GM12878 (cell line): ENCODE measurements around the gene BSND. TPM values are rescaled to one million over a fixed set of nuclear protein-coding genes. Genes with fewer than 3 reads are reported as not detected.

Experiments
- ATAC-seq: fragments of 200-7000 bp; cut with Tn5 transposase; 3 replicates; pipeline ENCODE4 v1.9.1; 2020; ENCODE audit warnings: mild to moderate bottlenecking, moderate library complexity
- BruUV-seq: library from RNA; stranded (reverse); fragments of 400-500 nt; replicated peaks from 2 replicates; lab custom pipeline; 2021; lab: Mats Ljungman, UMichigan
- CTCF ChIA-PET: fragments of 300-600 bp; sonication (Branson Sonifier 250); formaldehyde crosslinking; extraction: SDS; loops from one replicate; lab custom pipeline; 2021; ENCODE audit warnings: inconsistent platforms; lab: Yijun Ruan, JAX
- POLR2A ChIA-PET: fragments of 350-600 bp; formaldehyde crosslinking; extraction: SDS; loops from one replicate; lab custom pipeline; 2021; ENCODE audit warnings: inconsistent platforms; lab: Charles Lee
- RAD21 ChIA-PET: fragments of 300-600 bp; sonication (Branson Sonifier 250); formaldehyde crosslinking; loops from one replicate; lab custom pipeline; 2023; ENCODE audit warnings: antibody characterized with exemption; ENCODE audit not compliant: unreplicated experiment; lab: Charles Lee
- SMC1A ChIA-PET: fragments of 300-600 bp; sonication (Branson Sonifier 250); formaldehyde crosslinking; loops from one replicate; lab custom pipeline; 2023; ENCODE audit not compliant: unreplicated experiment, uncharacterized antibody; lab: Charles Lee
- DNase-seq: peaks from one replicate; pipeline ENCODE4 v3.0.0-alpha.2; 2011; ENCODE audit warnings: low read depth, low spot score
- FAIRE-seq: peaks from 3 replicates; lab custom pipeline; 2011; peaks lifted over from hg19 to GRCh38; lab: Jason Lieb, UNC
- H2AFZ ChIP-seq: 2 replicates; pipeline ENCODE4 v1.6.0; 2011; ENCODE audit warnings: low read depth, low read length, control low read depth; ENCODE audit not compliant: control insufficient read depth
- H3K27ac ChIP-seq: 2 replicates; pipeline ENCODE4 v1.5.1; 2011; ENCODE audit warnings: control low read depth; ENCODE audit not compliant: control insufficient read depth, insufficient read depth
- H3K27me3 ChIP-seq, 2 experiments: replicated peaks in 1 of 2; 2 replicates each; pipeline versions ENCODE4 v1.6.0 to v1.6.1; 2011; ENCODE audit warnings: low read length in 1 of 2; ENCODE audit not compliant: control insufficient read depth in 2 of 2, insufficient read depth in 2 of 2
- H3K36me3 ChIP-seq, 2 experiments: 2 replicates each; pipeline ENCODE4 v1.5.1; 2011; ENCODE audit warnings: low read length in 1 of 2; ENCODE audit not compliant: control insufficient read depth in 2 of 2, insufficient read depth in 2 of 2
- H3K4me1 ChIP-seq: 2 replicates; pipeline ENCODE4 v1.6.1; 2011; ENCODE audit warnings: mild to moderate bottlenecking, low read length, moderate library complexity, mixed read lengths; ENCODE audit not compliant: control insufficient read depth, insufficient read depth
- H3K4me2 ChIP-seq: 2 replicates; pipeline ENCODE4 v1.6.0; 2011; ENCODE audit warnings: control low read depth; ENCODE audit not compliant: control insufficient read depth, insufficient read depth
- H3K4me3 ChIP-seq: fragments of 200-600 bp; sonication (generic); 2 replicates; pipeline ENCODE4 v1.5.1; 2016
- H3K79me2 ChIP-seq: 2 replicates; pipeline ENCODE4 v1.6.0; 2011; ENCODE audit warnings: low read length; ENCODE audit not compliant: control insufficient read depth, insufficient read depth
- H3K9ac ChIP-seq: 2 replicates; pipeline ENCODE4 v1.8.0; 2011; ENCODE audit warnings: low read length, control low read depth, mixed read lengths; ENCODE audit not compliant: control insufficient read depth, insufficient read depth
- H3K9me3 ChIP-seq: replicated peaks from 3 replicates; pipeline ENCODE4 v1.5.1; 2011; ENCODE audit warnings: mild to moderate bottlenecking, low read length; ENCODE audit not compliant: control insufficient read depth, insufficient read depth
- H4K20me1 ChIP-seq: 2 replicates; pipeline ENCODE4 v1.6.0; 2011; ENCODE audit not compliant: control insufficient read depth, insufficient read depth
- ATF7 ChIP-seq: fragments of 450-650 bp; IDR thresholded peaks from 2 replicates; pipeline ENCODE4 v1.6.1; 2016; ENCODE audit warnings: low read depth, mild to moderate bottlenecking
- CEBPB ChIP-seq, 2 experiments: fragments of 150-350 bp in 1 of 2; IDR thresholded peaks; 2 replicates each; pipeline ENCODE4 v1.6.1; 2012 to 2014; ENCODE audit warnings: low read depth in 2 of 2, low read length in 2 of 2, borderline replicate concordance in 1 of 2, inconsistent platforms in 1 of 2
- CTCF ChIP-seq, 3 experiments: IDR thresholded peaks in 2 of 3; conservative IDR thresholded peaks in 1 of 3; 2 replicates each; pipeline ENCODE4 v1.5.1; 2011; ENCODE audit warnings: low read depth in 3 of 3, low read length in 3 of 3, mild to moderate bottlenecking in 3 of 3, control low read depth in 2 of 3, moderate library complexity in 2 of 3, inconsistent platforms in 1 of 3, mixed read lengths in 1 of 3; ENCODE audit not compliant: control insufficient read depth in 2 of 3, insufficient read depth in 1 of 3; ENCODE audit errors: extremely low read depth in 1 of 3
- FOS ChIP-seq: IDR thresholded peaks from 3 replicates; pipeline ENCODE4 v1.6.1; 2011; ENCODE audit warnings: borderline replicate concordance; ENCODE audit not compliant: insufficient read length; ENCODE audit errors: extremely low read depth
- MTA2 ChIP-seq: fragments of 450-650 bp; IDR thresholded peaks from 2 replicates; pipeline ENCODE4 v1.6.1; 2016; ENCODE audit warnings: low read depth, mild to moderate bottlenecking, moderate library complexity
- MYB ChIP-seq: fragments of 150-350 bp; IDR thresholded peaks from 2 replicates; pipeline ENCODE4 v1.6.1; 2014; ENCODE audit warnings: mild to moderate bottlenecking, low read depth, low read length, borderline replicate concordance
- NR2F1 ChIP-seq: fragments of 450-650 bp; conservative IDR thresholded peaks from 2 replicates; pipeline ENCODE4 v1.6.1; 2017; ENCODE audit warnings: mild to moderate bottlenecking
- POLR2AphosphoS5 ChIP-seq: IDR thresholded peaks from 2 replicates; pipeline ENCODE4 v1.6.1; 2011; ENCODE audit warnings: mild to moderate bottlenecking, low read length, inconsistent platforms
- RFX5 ChIP-seq: IDR thresholded peaks from 2 replicates; pipeline ENCODE4 v1.6.1; 2011; ENCODE audit warnings: low read depth, low read length, improper control_type of control experiment
- SKIL ChIP-seq: fragments of 450-650 bp; IDR thresholded peaks from 2 replicates; pipeline ENCODE4 v1.6.1; 2017; ENCODE audit warnings: mild to moderate bottlenecking, low read depth, inconsistent platforms; ENCODE audit not compliant: poor library complexity, severe bottlenecking
- SMARCA5 ChIP-seq: fragments of 450-650 bp; IDR thresholded peaks from 2 replicates; pipeline ENCODE4 v1.6.1; 2017; ENCODE audit warnings: mild to moderate bottlenecking
- SREBF2 ChIP-seq: IDR thresholded peaks from 2 replicates; pipeline ENCODE4 v1.6.1; 2012; ENCODE audit warnings: mild to moderate bottlenecking, low read length
- USF1 ChIP-seq: IDR thresholded peaks from 2 replicates; pipeline ENCODE4 v1.6.1; 2011; ENCODE audit warnings: borderline replicate concordance, low read depth, mild to moderate bottlenecking, moderate library complexity, mixed read lengths, low read length; ENCODE audit not compliant: insufficient read depth; ENCODE audit errors: extremely low read length
- YY1 ChIP-seq: IDR thresholded peaks from 2 replicates; pipeline ENCODE4 v1.6.1; 2011; ENCODE audit warnings: low read depth, mild to moderate bottlenecking, low read length
- ZBTB33 ChIP-seq: fragments of 450-650 bp; IDR thresholded peaks from 2 replicates; pipeline ENCODE4 v1.6.1; 2017; ENCODE audit warnings: mild to moderate bottlenecking
- ZNF384 ChIP-seq: IDR thresholded peaks from 2 replicates; pipeline ENCODE4 v1.6.1; 2012; ENCODE audit warnings: low read depth, mild to moderate bottlenecking, low read length, improper control_type of control experiment, borderline replicate concordance
- WGBS: methylation state at CpG from one replicate; pipeline ENCODE4 v1.1.6; 2016; ENCODE audit warnings: low lambda C conversion rate; ENCODE audit not compliant: insufficient replicate concordance, insufficient coverage; ENCODE audit errors: missing lambda C conversion rate; 5-methylcytosine and 5-hydroxymethylcytosine counted together
- in situ Hi-C: fragments of 300-500 bp; cut with MboI; formaldehyde crosslinking; loops from 9 replicates; pipeline ENCODE4 v1.14.3; 2018; ENCODE audit warnings: mixed read lengths
- intact Hi-C: fragments of 100-400 bp; cut with micrococcal nuclease; formaldehyde crosslinking; loops from one replicate; pipeline ENCODE4 v1.14.2; 2022; ENCODE audit not compliant: unreplicated experiment
- polyA plus RNA-seq, 11 experiments: library from polyadenylated mRNA; depleted of rRNA in 4 of 11; unstranded in 6 of 11; stranded (reverse) in 5 of 11; fragments of >200 nt; fragmentation: Nextera tagmentation in 4 of 11; fragmentation: Illumina TruSeq in 1 of 11; extraction: Ambion mirVana in 4 of 11; extraction: Trizol in 1 of 11; gene quantifications; 1 replicate in 1 of 11; 2 replicates in 10 of 11; pipeline versions ENCODE4 v1.2.1 to v1.2.3, GENCODE V29; 2011 to 2016; ENCODE audit warnings: inconsistent platforms in 2 of 11, missing spikeins in 2 of 11, low read depth in 1 of 11
- total RNA-seq, 4 experiments: library from RNA; depleted of rRNA in 3 of 4; stranded (reverse); fragments of >200 nt in 3 of 4; fragmentation: Illumina TruSeq in 1 of 4; extraction: Trizol in 1 of 4; gene quantifications; 2 replicates each; pipeline versions ENCODE4 v1.2.1 to v1.2.3, GENCODE V29; 2013 to 2021

Gene BSND
- total and polyA plus RNA-seq, 10 of the 15 experiments (the other 5 are each of a cell fraction or from before 2014, with no cell fraction given), result not detected

DNA sequence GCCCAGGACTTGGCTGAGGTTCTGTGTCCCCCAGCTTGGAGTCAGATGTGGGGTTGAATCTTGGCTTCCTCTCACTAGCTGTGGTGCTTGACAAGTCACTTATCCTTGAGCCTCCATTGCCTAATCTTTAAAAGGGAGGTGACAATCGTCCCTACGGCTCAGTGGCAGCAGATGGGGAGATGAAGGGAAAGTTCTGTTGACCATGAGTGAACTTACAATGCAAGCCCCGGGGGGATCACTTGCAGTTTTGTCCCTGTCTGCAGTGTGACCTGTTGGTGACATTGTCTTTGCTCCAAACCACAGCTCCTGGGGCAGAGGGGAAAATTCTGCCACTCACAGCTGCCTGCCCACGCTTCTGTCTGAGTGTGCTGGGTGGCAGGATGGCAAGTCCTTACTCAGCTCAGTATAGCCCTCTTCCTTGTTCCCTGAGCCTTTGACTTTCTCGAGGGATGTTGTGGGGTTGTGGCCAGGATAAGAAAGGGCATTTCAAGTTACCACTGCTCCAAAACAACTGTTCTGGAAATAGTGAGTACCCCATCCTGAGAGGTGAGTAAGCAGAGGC is 42.3 kb downstream of the BSND start (continued):
- TF ChIP-seq ZBTB33, result no peak
- no peak for TF ChIP-seq MTA2
- TF ChIP-seq POLR2AphosphoS5, result no peak
- TF ChIP-seq SREBF2, result no peak
- no peak for TF ChIP-seq USF1
- no peak for TF ChIP-seq ATF7

- peaks cover 4 to 8% of the 10 kb centered on the region in 2 experiments for H3K27me3 ChIP-seq
- H4K20me1 ChIP-seq, result no peaks in the 10 kb centered on the region; the same call in 1 of the 2 replicates
- H3K36me3 ChIP-seq, result no peaks in the 10 kb centered on the region
- no peak overlapping the region for H3K9ac ChIP-seq
- ChIA-PET RAD21 (no interaction called here), POLR2A (no interaction called here), SMC1A (interaction anchor here (0.6 kb wide), 1 partner anchor 1907 kb away, joined by 3 read pairs; no protein-coding TSS in a partner anchor), CTCF (interaction anchor here (1.2 kb wide), 1 partner anchor 97 kb away, joined by 3 read pairs; no protein-coding TSS in a partner anchor)
- no peak overlapping the region for H3K27ac ChIP-seq
- no peak overlapping the region for H3K4me3 ChIP-seq
- no peaks in the 10 kb centered on the region for H3K9me3 ChIP-seq
- no peak for DNase-seq
- H3K4me1 ChIP-seq, result no peaks in the 10 kb centered on the region
- intact Hi-C loops (no loop called here), in situ Hi-C loops (no loop called here)
- no peak for FAIRE-seq
- ATAC-seq, result no peak
- no peak overlapping the region for H2AFZ ChIP-seq
- BruUV-seq, result no TSS peak
- H3K4me2 ChIP-seq, result no peak overlapping the region
- WGBS, result 35% methylated on average over 3 of the region's 3 CpGs
- no peaks in the 10 kb centered on the region for H3K79me2 ChIP-seq
- TF ChIP-seq CTCF (IDR thresholded peaks at IDR 0.05 in 2 of 3, conservative IDR thresholded peaks at IDR 0.05 in 1 of 3; ENCODE audit: control insufficient read depth in 2 of 3, extremely low read depth in 1 of 3, insufficient read depth in 1 of 3, low read depth in 3 of 3, low read length in 3 of 3) (no peak), MYB (no peak), SMARCA5 (no peak), ATF7 (no peak), MTA2 (no peak), SKIL (no peak), YY1 (no peak), FOS (no peak), RFX5 (no peak), CEBPB (IDR thresholded peaks at IDR 0.05; ENCODE audit: borderline replicate concordance in 1 of 2, low read depth in 2 of 2, low read length in 2 of 2) (no peak), ZNF384 (no peak), NR2F1 (no peak)
Observed at GRCh38 chr1:55041613-55042012, 42.9 kb downstream of the BSND start.
